ENCODE data around the gene DKKL1. TPM values are rescaled to one million over a fixed set of nuclear protein-coding genes. Genes with fewer than 3 reads are reported as not detected.

Gene DKKL1
- total RNA-seq, 1 donor from 2014 or later: 2.1 TPM

- peaks cover 8% of the 10 kb centered on the region for H3K9me3 Mint-ChIP-seq (ENCODE audit: low read depth)
- no peaks in the 10 kb centered on the region for H3K4me1 Mint-ChIP-seq (ENCODE audit: low read depth)
- peaks cover 2% of the 10 kb centered on the region for H3K36me3 Mint-ChIP-seq (ENCODE audit: low read depth)
- H3K27ac Mint-ChIP-seq (ENCODE audit: unreplicated experiment): no peak overlapping the region
- TF ChIP-seq CTCF (IDR thresholded peaks at IDR 0.05): no peak
- no peaks in the 10 kb centered on the region for H3K27me3 Mint-ChIP-seq (ENCODE audit: low read depth)
- H3K4me3 Mint-ChIP-seq (ENCODE audit: unreplicated experiment): no peak overlapping the region
- no peak for DNase-seq (ENCODE audit: low spot score)
These were observed 19.0 kb downstream of the DKKL1 start for GRCh38 chr19:49382639-49383038.

- Mint-ChIP-seq H3K36me3 (ENCODE audit: low read depth) (peaks cover 2% of the 10 kb centered on the region), H3K4me1 (ENCODE audit: low read depth) (no peaks in the 10 kb centered on the region), H3K4me3 (ENCODE audit: unreplicated experiment) (no peak overlapping the region), H3K27ac (ENCODE audit: unreplicated experiment) (no peak overlapping the region), H3K9me3 (ENCODE audit: low read depth) (peaks cover 8% of the 10 kb centered on the region), H3K27me3 (ENCODE audit: low read depth) (peaks cover under 1% of the 10 kb centered on the region)
- no peak for DNase-seq (ENCODE audit: low spot score)
- TF ChIP-seq CTCF (IDR thresholded peaks at IDR 0.05): no peak
These were observed 19.9 kb downstream of the DKKL1 start for GRCh38 chr19:49383599-49383998.

- Mint-ChIP-seq H3K4me1 (ENCODE audit: low read depth) (no peaks in the 10 kb centered on the region), H3K27ac (ENCODE audit: unreplicated experiment) (no peak within 1 kb of the TSS), H3K9me3 (ENCODE audit: low read depth) (peaks cover 2% of the 10 kb centered on the region), H3K36me3 (ENCODE audit: low read depth) (no peaks in the 10 kb centered on the region), H3K4me3 (ENCODE audit: unreplicated experiment) (no peak within 1 kb of the TSS), H3K27me3 (ENCODE audit: low read depth) (peaks cover 20% of the 10 kb centered on the region)
- TF ChIP-seq CTCF (IDR thresholded peaks at IDR 0.05): no peak
- no peak for DNase-seq (ENCODE audit: low spot score)
These were observed 24.3 kb downstream of the DKKL1 start, which contains the start of gene KASH5 for GRCh38 chr19:49387936-49388372. KASH5 (plus strand) TSS chr19:49388249; CDS start chr19:49390884, 2,635 bp downstream.

- H3K9me3 Mint-ChIP-seq (ENCODE audit: low read depth): no peaks in the 10 kb centered on the region
- H3K4me3 Mint-ChIP-seq (ENCODE audit: unreplicated experiment): no peak overlapping the region
- H3K27me3 Mint-ChIP-seq (ENCODE audit: low read depth): peaks cover 22% of the 10 kb centered on the region
- no peaks in the 10 kb centered on the region for H3K4me1 Mint-ChIP-seq (ENCODE audit: low read depth)
- DNase-seq (ENCODE audit: low spot score): no peak
- H3K36me3 Mint-ChIP-seq (ENCODE audit: low read depth): no peaks in the 10 kb centered on the region
- no peak overlapping the region for H3K27ac Mint-ChIP-seq (ENCODE audit: unreplicated experiment)
- TF ChIP-seq CTCF (IDR thresholded peaks at IDR 0.05): no peak
These were observed 25.7 kb downstream of the DKKL1 start for GRCh38 chr19:49389406-49389805.

GRCh38 chr19:49390131-49390928 lies 26.7 kb downstream of the DKKL1 start:
- Mint-ChIP-seq H3K27ac (ENCODE audit: unreplicated experiment) (no peak overlapping the region), H3K9me3 (ENCODE audit: low read depth) (no peaks in the 10 kb centered on the region), H3K4me3 (ENCODE audit: unreplicated experiment) (no peak overlapping the region), H3K27me3 (ENCODE audit: low read depth) (peaks cover 24% of the 10 kb centered on the region), H3K36me3 (ENCODE audit: low read depth) (no peaks in the 10 kb centered on the region), H3K4me1 (ENCODE audit: low read depth) (no peaks in the 10 kb centered on the region)
- DNase-seq (ENCODE audit: low spot score): peak; percentile 85
- TF ChIP-seq CTCF (IDR thresholded peaks at IDR 0.05): no peak
